Type B pancreatic cell (in vitro differentiated cells): ENCODE results near the gene KIF11. TPM values are rescaled to one million over a fixed set of nuclear protein-coding genes. Genes with fewer than 3 reads are reported as not detected.

ENCODE experiments used
- DNase-seq: peaks from one replicate; pipeline ENCODE4 v3.0.0; 2021; ENCODE audit warnings: mixed read lengths; ENCODE audit not compliant: unreplicated experiment; ENCODE audit errors: extremely low spot score
- H3K27ac Mint-ChIP-seq: 2 replicates; pipeline ENCODE4 v1.8.0; 2021; ENCODE audit warnings: mild to moderate bottlenecking, mixed read lengths
- H3K27me3 Mint-ChIP-seq: 2 replicates; pipeline ENCODE4 v1.8.0; 2021; ENCODE audit warnings: mixed read lengths
- H3K36me3 Mint-ChIP-seq: 2 replicates; pipeline ENCODE4 v1.8.0; 2021; ENCODE audit warnings: mixed read lengths
- H3K4me1 Mint-ChIP-seq: one replicate; pipeline ENCODE4 v1.8.0; 2021; ENCODE audit warnings: mixed read lengths; ENCODE audit not compliant: unreplicated experiment
- H3K4me3 Mint-ChIP-seq: 2 replicates; pipeline ENCODE4 v1.8.0; 2021; ENCODE audit warnings: mild to moderate bottlenecking, mixed read lengths
- H3K9me3 Mint-ChIP-seq: 2 replicates; pipeline ENCODE4 v1.8.0; 2021; ENCODE audit warnings: mixed read lengths
- CTCF ChIP-seq: fragments of 200-600 bp; sonication (generic); conservative IDR thresholded peaks from 2 replicates; pipeline ENCODE4 v1.5.0; 2021; ENCODE audit warnings: antibody characterized with exemption, mild to moderate bottlenecking
- total RNA-seq: library from RNA; stranded (reverse); gene quantifications from 2 replicates; pipeline ENCODE4 v1.2.1, GENCODE V29; 2021; ENCODE audit warnings: low replicate concordance

KIF11 gene
- total RNA-seq, 1 donor from 2014 or later, result 40.6 TPM

GRCh38 chr10:92571649-92572048 is 21.3 kb upstream of the KIF11 start:
- Mint-ChIP-seq H3K27me3 (no peaks in the 10 kb centered on the region), H3K27ac (no peak overlapping the region), H3K9me3 (no peaks in the 10 kb centered on the region), H3K4me1 (peaks cover 45% of the 10 kb centered on the region), H3K4me3 (peak overlapping the region; percentile 84), H3K36me3 (peaks cover 17% of the 10 kb centered on the region)
- no peak for TF ChIP-seq CTCF
- DNase-seq, result no peak

- Mint-ChIP-seq H3K4me3 (peak overlapping the region; percentile 84), H3K36me3 (peaks cover 14% of the 10 kb centered on the region), H3K27me3 (no peaks in the 10 kb centered on the region), H3K4me1 (peaks cover 40% of the 10 kb centered on the region), H3K9me3 (no peaks in the 10 kb centered on the region), H3K27ac (peak overlapping the region; percentile 47)
- no peak for DNase-seq
- no peak for TF ChIP-seq CTCF
These were observed 20.4 kb upstream of the KIF11 start for GRCh38 chr10:92572362-92573090.

DNA sequence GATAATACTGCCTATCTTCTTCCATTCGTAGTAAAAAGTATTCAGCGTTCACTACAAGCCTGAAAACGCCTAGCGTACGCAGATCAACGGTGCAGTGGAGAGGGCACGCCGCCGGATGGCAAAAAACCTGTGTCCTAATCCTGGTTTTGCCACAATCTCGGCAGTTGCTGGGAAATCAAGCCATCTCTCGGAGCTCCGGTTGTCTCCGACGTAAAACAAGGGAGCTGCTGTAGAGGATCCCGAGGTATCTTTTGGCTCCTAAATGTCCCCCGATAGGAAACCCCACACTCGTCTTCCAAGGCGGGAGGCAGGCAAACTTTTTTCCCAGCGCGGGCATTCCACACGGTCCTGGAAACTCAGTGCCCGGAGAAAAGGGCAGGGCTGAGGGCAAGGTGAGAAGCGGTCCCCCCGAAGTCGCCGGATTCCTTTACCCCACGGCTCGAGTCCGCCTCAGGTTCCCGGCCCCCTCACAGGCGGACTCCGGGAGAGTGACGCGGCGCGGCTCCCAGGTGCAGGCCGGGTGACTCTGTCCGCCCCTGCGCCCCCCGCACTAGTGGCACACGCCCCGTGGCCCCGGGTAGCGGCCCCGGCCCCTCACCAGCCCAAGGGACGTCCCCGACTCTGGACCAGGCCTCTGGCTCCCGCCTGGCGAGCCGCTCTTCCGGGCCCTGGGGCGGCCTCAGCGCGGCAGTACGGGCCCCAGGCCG is 19.7 kb upstream of the KIF11 start:
- peak; percentile 54 for TF ChIP-seq CTCF
- Mint-ChIP-seq H3K27me3 (no peaks in the 10 kb centered on the region), H3K27ac (peak overlapping the region; percentile 90), H3K4me3 (peak overlapping the region; percentile 84), H3K36me3 (peaks cover 10% of the 10 kb centered on the region), H3K9me3 (no peaks in the 10 kb centered on the region), H3K4me1 (peaks cover 36% of the 10 kb centered on the region)
- DNase-seq, result peak; percentile 70

DNA sequence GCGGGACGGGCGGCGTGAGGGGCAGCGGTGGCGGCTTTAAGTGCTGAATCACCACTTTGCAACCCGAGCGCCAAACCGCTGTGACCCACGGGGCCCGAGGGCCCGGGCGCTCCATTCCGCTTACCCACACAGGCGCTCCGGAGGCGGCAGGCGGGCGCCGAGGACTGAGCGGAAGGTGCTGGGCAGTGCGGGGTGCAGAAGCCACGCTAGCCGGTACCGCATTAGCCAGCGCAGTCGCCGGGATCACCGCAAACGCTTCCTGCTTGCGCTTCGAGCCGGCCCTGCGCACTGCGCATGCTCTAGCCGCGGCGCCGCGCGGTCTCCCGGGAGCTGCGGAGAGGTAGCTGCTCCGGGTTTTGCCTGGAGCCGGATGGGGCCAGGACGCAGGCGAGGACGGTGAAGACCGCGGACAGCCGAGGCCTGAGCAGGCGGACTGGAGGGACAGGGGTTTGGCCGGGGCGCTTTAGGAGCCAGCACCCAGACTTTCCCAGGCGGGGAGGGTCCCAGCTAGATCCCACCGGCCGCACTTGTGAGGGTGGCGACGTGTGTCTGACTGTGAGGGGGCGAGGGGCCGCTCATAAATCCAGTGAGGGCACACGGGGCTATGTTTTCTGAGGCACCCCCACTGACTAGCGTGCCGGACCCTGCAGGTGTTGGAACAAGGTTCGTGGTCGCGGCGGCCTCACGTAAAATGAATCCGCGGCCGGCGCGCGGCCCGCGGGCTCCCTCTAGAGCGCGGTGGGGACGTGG is 19.0 kb upstream of the KIF11 start, which contains the start of gene IDE:
TSS of gene IDE (minus strand) at position 296 of the 750 bp plus-strand sequence. CDS start at position 222, 74 bp downstream.
- H3K4me1 Mint-ChIP-seq, result peaks cover 35% of the 10 kb centered on the region
- H3K27me3 Mint-ChIP-seq, result no peaks in the 10 kb centered on the region
- H3K9me3 Mint-ChIP-seq, result no peaks in the 10 kb centered on the region
- peak within 1 kb of the TSS; percentile 90 for H3K27ac Mint-ChIP-seq
- H3K4me3 Mint-ChIP-seq, result peak within 1 kb of the TSS; percentile 84
- peak; percentile 95 for DNase-seq
- TF ChIP-seq CTCF, result peak; percentile 76
- H3K36me3 Mint-ChIP-seq, result peaks cover 8% of the 10 kb centered on the region

GRCh38 chr10:92574548-92575261 is 18.2 kb upstream of the KIF11 start:
- no peaks in the 10 kb centered on the region for H3K27me3 Mint-ChIP-seq
- TF ChIP-seq CTCF, result peak; percentile 62
- H3K36me3 Mint-ChIP-seq, result peaks cover 3% of the 10 kb centered on the region
- H3K4me1 Mint-ChIP-seq, result peaks cover 30% of the 10 kb centered on the region
- H3K27ac Mint-ChIP-seq, result peak overlapping the region; percentile 90
- peak overlapping the region; percentile 84 for H3K4me3 Mint-ChIP-seq
- no peak for DNase-seq
- H3K9me3 Mint-ChIP-seq, result no peaks in the 10 kb centered on the region
